WTC11 (cell line): Measurements from ENCODE around the gene HTR4. TPM values are rescaled to one million over a fixed set of nuclear protein-coding genes. Genes with fewer than 3 reads are reported as not detected.

Experiments
- ATAC-seq: fragments of 200-7000 bp; cut with Tn5 transposase; 2 replicates; pipeline ENCODE4 v1.10.0; 2021; ENCODE audit warnings: mild to moderate bottlenecking, moderate library complexity
- CTCF ChIA-PET: fragments of 300-600 bp; sonication (Branson Sonifier 250); formaldehyde crosslinking; loops from one replicate; lab custom pipeline; 2021; ENCODE audit warnings: antibody characterized with exemption; lab: Charles Lee
- POLR2A ChIA-PET: fragments of 350-600 bp; sonication (Branson Sonifier 250); formaldehyde crosslinking; loops from one replicate; lab custom pipeline; 2021; ENCODE audit warnings: antibody characterized with exemption; lab: Charles Lee
- DNase-seq: peaks from one replicate; pipeline ENCODE4 v3.0.0; 2021; ENCODE audit warnings: low spot score
- H3K27ac Mint-ChIP-seq: 2 replicates; pipeline ENCODE4 v1.8.0; 2021; ENCODE audit warnings: mixed read lengths
- H3K27me3 Mint-ChIP-seq: 2 replicates; pipeline ENCODE4 v1.8.0; 2021; ENCODE audit warnings: low read depth, mild to moderate bottlenecking, moderate library complexity, mixed read lengths
- H3K36me3 Mint-ChIP-seq: 2 replicates; pipeline ENCODE4 v1.8.0; 2021; ENCODE audit warnings: mixed read lengths
- H3K4me1 Mint-ChIP-seq: 2 replicates; pipeline ENCODE4 v1.8.0; 2022; ENCODE audit warnings: mixed read lengths
- H3K4me3 Mint-ChIP-seq: 2 replicates; pipeline ENCODE4 v1.8.0; 2021; ENCODE audit warnings: mild to moderate bottlenecking, moderate library complexity, mixed read lengths
- H3K9me3 Mint-ChIP-seq: 2 replicates; pipeline ENCODE4 v1.8.0; 2021; ENCODE audit warnings: mixed read lengths
- ATF1 ChIP-seq: sonication (generic); formaldehyde crosslinking; IDR thresholded peaks from 2 replicates; pipeline ENCODE4 v1.8.1; 2023; ENCODE audit warnings: mild to moderate bottlenecking, moderate library complexity, missing genetic modification reagents
- CREB1 ChIP-seq: sonication (generic); formaldehyde crosslinking; IDR thresholded peaks from 2 replicates; pipeline ENCODE4 v1.8.0; 2023; ENCODE audit warnings: mild to moderate bottlenecking, missing genetic modification reagents
- E2F1 ChIP-seq: sonication (generic); formaldehyde crosslinking; IDR thresholded peaks from 2 replicates; pipeline ENCODE4 v1.8.0; 2022; ENCODE audit warnings: mild to moderate bottlenecking, missing genetic modification reagents
- ESRRA ChIP-seq: sonication (generic); formaldehyde crosslinking; IDR thresholded peaks from 2 replicates; pipeline ENCODE4 v1.8.1; 2022; ENCODE audit warnings: mild to moderate bottlenecking, missing genetic modification reagents, borderline replicate concordance
- ETV6 ChIP-seq: sonication (generic); formaldehyde crosslinking; IDR thresholded peaks from 2 replicates; pipeline ENCODE4 v1.8.1; 2022; ENCODE audit warnings: mild to moderate bottlenecking, missing genetic modification reagents
- FOXJ3 ChIP-seq: sonication (generic); formaldehyde crosslinking; IDR thresholded peaks from 2 replicates; pipeline ENCODE4 v1.9.0; 2021; ENCODE audit warnings: missing genetic modification reagents, mild to moderate bottlenecking, borderline replicate concordance
- MYBL2 ChIP-seq: sonication (generic); formaldehyde crosslinking; IDR thresholded peaks from 2 replicates; pipeline ENCODE4 v1.8.1; 2023; ENCODE audit warnings: mild to moderate bottlenecking, moderate library complexity, missing genetic modification reagents
- NR3C1 ChIP-seq: sonication (generic); formaldehyde crosslinking; conservative IDR thresholded peaks from 2 replicates; pipeline ENCODE4 v1.8.1; 2023; ENCODE audit warnings: low read depth, mild to moderate bottlenecking, missing genetic modification reagents
- PRRX2 ChIP-seq: fragments of 250-450 bp; sonication (Bioruptor Pico); IDR thresholded peaks from 2 replicates; pipeline ENCODE4 v1.8.0; 2021; ENCODE audit warnings: mild to moderate bottlenecking
- TCF7 ChIP-seq: sonication (generic); formaldehyde crosslinking; IDR thresholded peaks from 2 replicates; pipeline ENCODE4 v1.8.0; 2022; ENCODE audit warnings: mild to moderate bottlenecking, low read depth, missing genetic modification reagents, moderate library complexity
- TP53 ChIP-seq: sonication (generic); formaldehyde crosslinking; IDR thresholded peaks from 2 replicates; pipeline ENCODE4 v1.8.1; 2023; ENCODE audit warnings: mild to moderate bottlenecking, missing genetic modification reagents
- ZBTB21 ChIP-seq: sonication (generic); formaldehyde crosslinking; IDR thresholded peaks from 2 replicates; pipeline ENCODE4 v1.8.1; 2023; ENCODE audit warnings: mild to moderate bottlenecking, missing genetic modification reagents, borderline replicate concordance
- ZNF121 ChIP-seq: sonication (generic); formaldehyde crosslinking; IDR thresholded peaks from 2 replicates; pipeline ENCODE4 v1.8.0; 2023; ENCODE audit warnings: missing genetic modification reagents
- ZNF138 ChIP-seq: sonication (generic); formaldehyde crosslinking; conservative IDR thresholded peaks from 2 replicates; pipeline ENCODE4 v1.8.1; 2022; ENCODE audit warnings: mild to moderate bottlenecking, moderate library complexity, missing genetic modification reagents
- ZNF317 ChIP-seq: sonication (generic); formaldehyde crosslinking; IDR thresholded peaks from 2 replicates; pipeline ENCODE4 v1.8.1; 2023; ENCODE audit warnings: low read depth, mild to moderate bottlenecking, moderate library complexity, missing genetic modification reagents, borderline replicate concordance
- ZNF671 ChIP-seq: fragments of 250-450 bp; sonication (Bioruptor Pico); IDR thresholded peaks from 2 replicates; pipeline ENCODE4 v1.8.0; 2021; ENCODE audit warnings: mild to moderate bottlenecking
- total RNA-seq: library from RNA; stranded (reverse); gene quantifications from 3 replicates; pipeline ENCODE4 v1.2.3, GENCODE V29; 2021
- TF ChIP-seq, protein P1 (sequence below): sonication (generic); formaldehyde crosslinking; IDR thresholded peaks from 2 replicates; pipeline ENCODE4 v1.8.0; 2022; ENCODE audit warnings: mild to moderate bottlenecking, missing genetic modification reagents
- TF ChIP-seq, protein P2 (sequence below): sonication (generic); formaldehyde crosslinking; IDR thresholded peaks from 2 replicates; pipeline ENCODE4 v1.8.1; 2023; ENCODE audit warnings: mild to moderate bottlenecking, missing genetic modification reagents

HTR4 gene
- total RNA-seq, 1 experiment from 2014 or later, result not detected

GRCh38 chr5:148515460-148515859, 138.9 kb downstream of the HTR4 start:
- H3K9me3 Mint-ChIP-seq, result peaks cover 7% of the 10 kb centered on the region
- TF ChIP-seq ZNF317 (CRISPR knock-in tag), result peak; percentile 81; the same call in 1 of the 2 replicates
- no peak for TF ChIP-seq ETV6 (CRISPR knock-in tag)
- no peak for TF ChIP-seq CREB1 (CRISPR knock-in tag)
- TF ChIP-seq, protein P1, sequence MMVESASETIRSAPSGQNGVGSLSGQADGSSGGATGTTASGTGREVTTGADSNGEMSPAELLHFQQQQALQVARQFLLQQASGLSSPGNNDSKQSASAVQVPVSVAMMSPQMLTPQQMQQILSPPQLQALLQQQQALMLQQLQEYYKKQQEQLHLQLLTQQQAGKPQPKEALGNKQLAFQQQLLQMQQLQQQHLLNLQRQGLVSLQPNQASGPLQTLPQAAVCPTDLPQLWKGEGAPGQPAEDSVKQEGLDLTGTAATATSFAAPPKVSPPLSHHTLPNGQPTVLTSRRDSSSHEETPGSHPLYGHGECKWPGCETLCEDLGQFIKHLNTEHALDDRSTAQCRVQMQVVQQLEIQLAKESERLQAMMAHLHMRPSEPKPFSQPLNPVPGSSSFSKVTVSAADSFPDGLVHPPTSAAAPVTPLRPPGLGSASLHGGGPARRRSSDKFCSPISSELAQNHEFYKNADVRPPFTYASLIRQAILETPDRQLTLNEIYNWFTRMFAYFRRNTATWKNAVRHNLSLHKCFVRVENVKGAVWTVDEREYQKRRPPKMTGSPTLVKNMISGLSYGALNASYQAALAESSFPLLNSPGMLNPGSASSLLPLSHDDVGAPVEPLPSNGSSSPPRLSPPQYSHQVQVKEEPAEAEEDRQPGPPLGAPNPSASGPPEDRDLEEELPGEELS, result no peak
- no peak for TF ChIP-seq ATF1 (CRISPR knock-in tag)
- H3K4me3 Mint-ChIP-seq, result no peak overlapping the region
- no peak overlapping the region for H3K27ac Mint-ChIP-seq
- no peak for ATAC-seq
- no peaks in the 10 kb centered on the region for H3K4me1 Mint-ChIP-seq
- no peaks in the 10 kb centered on the region; the same call in 1 of the 2 replicates for H3K36me3 Mint-ChIP-seq
- ChIA-PET CTCF (no interaction called here), POLR2A (no interaction called here)
- no peak for DNase-seq
- no peaks in the 10 kb centered on the region for H3K27me3 Mint-ChIP-seq

DNA sequence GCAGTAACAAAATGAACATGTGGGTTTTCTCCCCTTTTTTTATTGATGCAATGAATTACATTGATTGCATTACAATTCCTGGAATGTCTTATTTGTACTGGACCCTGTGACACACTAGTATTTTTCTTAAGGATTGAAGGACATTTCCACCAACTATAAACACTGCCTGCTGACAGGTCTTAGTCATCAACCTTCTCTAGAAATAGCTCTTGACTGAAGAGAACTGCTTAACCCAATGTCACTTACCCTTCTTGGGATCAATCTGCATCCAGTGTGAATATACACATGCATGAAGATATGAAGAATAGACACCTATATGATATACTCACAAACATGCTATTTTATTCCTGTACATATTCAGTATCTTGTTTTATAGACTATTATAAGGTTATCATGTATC, 140.0 kb downstream of the HTR4 start:
- H3K9me3 Mint-ChIP-seq, result peaks cover 7% of the 10 kb centered on the region
- H3K36me3 Mint-ChIP-seq, result no peaks in the 10 kb centered on the region; the same call in 1 of the 2 replicates
- DNase-seq (no peak), ATAC-seq (no peak)
- CTCF ChIA-PET, result interaction anchor here (1.1 kb wide), 1 partner anchor 217 kb away, joined by 4 read pairs; no protein-coding TSS in a partner anchor
- TF ChIP-seq, protein P2, sequence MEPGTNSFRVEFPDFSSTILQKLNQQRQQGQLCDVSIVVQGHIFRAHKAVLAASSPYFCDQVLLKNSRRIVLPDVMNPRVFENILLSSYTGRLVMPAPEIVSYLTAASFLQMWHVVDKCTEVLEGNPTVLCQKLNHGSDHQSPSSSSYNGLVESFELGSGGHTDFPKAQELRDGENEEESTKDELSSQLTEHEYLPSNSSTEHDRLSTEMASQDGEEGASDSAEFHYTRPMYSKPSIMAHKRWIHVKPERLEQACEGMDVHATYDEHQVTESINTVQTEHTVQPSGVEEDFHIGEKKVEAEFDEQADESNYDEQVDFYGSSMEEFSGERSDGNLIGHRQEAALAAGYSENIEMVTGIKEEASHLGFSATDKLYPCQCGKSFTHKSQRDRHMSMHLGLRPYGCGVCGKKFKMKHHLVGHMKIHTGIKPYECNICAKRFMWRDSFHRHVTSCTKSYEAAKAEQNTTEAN, result no peak
- TF ChIP-seq PRRX2 (CRISPR knock-in tag) (no peak), E2F1 (CRISPR knock-in tag) (no peak), ZNF121 (CRISPR knock-in tag) (no peak), ZNF138 (CRISPR knock-in tag) (no peak), ZNF671 (no peak), TCF7 (no peak), NR3C1 (no peak), ESRRA (CRISPR knock-in tag) (no peak), ZBTB21 (CRISPR knock-in tag) (no peak), FOXJ3 (CRISPR knock-in tag) (no peak), ETV6 (CRISPR knock-in tag) (no peak)
- no peaks in the 10 kb centered on the region for H3K4me1 Mint-ChIP-seq
- H3K27me3 Mint-ChIP-seq, result no peaks in the 10 kb centered on the region
- POLR2A ChIA-PET, result no interaction called here
- no peak overlapping the region for H3K27ac Mint-ChIP-seq
- no peak overlapping the region for H3K4me3 Mint-ChIP-seq

DNA sequence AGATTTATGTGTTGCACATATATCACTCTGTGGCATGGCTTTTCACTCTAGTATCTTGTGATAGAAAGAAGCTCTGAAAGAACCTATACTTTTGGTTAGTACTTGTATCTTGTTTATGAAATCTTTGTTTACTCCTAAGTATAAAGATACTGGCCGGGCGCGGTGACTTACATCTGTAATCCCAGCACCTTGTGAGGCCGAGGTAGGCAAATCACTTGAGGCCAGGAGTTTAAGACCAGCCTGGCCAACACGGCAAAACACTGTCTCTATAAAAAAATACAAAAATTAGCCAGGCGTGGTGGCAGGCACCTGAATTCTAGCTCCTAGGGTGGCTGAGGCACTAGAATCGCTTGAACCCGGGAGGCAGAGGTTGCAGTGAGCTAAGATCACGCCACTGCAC, 141.8 kb downstream of the HTR4 start:
- Mint-ChIP-seq H3K36me3 (no peaks in the 10 kb centered on the region; the same call in 1 of the 2 replicates), H3K4me3 (no peak overlapping the region), H3K27me3 (no peaks in the 10 kb centered on the region), H3K27ac (no peak overlapping the region), H3K9me3 (peaks cover 7% of the 10 kb centered on the region), H3K4me1 (no peaks in the 10 kb centered on the region)
- ChIA-PET CTCF (no interaction called here), POLR2A (no interaction called here)
- DNase-seq (no peak), ATAC-seq (no peak)
- TF ChIP-seq TP53 (CRISPR knock-in tag), result no peak
- no peak for TF ChIP-seq MYBL2 (CRISPR knock-in tag)
